AG08396 (cell line): ENCODE results near the gene SCTR.
A peak's percentile ranks its signal among the peaks of the same experiment; 100 is the strongest.

ENCODE experiments used
- DNase-seq: peaks from one replicate; pipeline ENCODE4 v3.0.0; 2012; ENCODE audit warnings: low spot score, mixed read lengths

Gene SCTR

GRCh38 chr2:119442850-119443249 is 81.4 kb downstream of the SCTR start:
- no peak for DNase-seq

GRCh38 chr2:119442226-119442619 is 82.1 kb downstream of the SCTR start:
- DNase-seq = no peak

GRCh38 chr2:119441376-119442225 is 82.7 kb downstream of the SCTR start:
- no peak for DNase-seq

GRCh38 chr2:119440873-119441272 is 83.4 kb downstream of the SCTR start:
- DNase-seq = no peak

GRCh38 chr2:119440501-119440870 is 83.8 kb downstream of the SCTR start:
- no peak for DNase-seq

GRCh38 chr2:119439574-119440500 is 84.4 kb downstream of the SCTR start:
- no peak for DNase-seq

- no peak for DNase-seq
Measured at GRCh38 chr2:119438726-119439284, 85.5 kb downstream of the SCTR start.

- DNase-seq = no peak
Measured at GRCh38 chr2:119438128-119438656, 86.1 kb downstream of the SCTR start.

GRCh38 chr2:119436993-119437772 is 87.1 kb downstream of the SCTR start:
- DNase-seq = no peak

GRCh38 chr2:119435953-119436297 is 88.4 kb downstream of the SCTR start:
- no peak for DNase-seq

- DNase-seq = no peak
Measured at GRCh38 chr2:119435081-119435952, 89.0 kb downstream of the SCTR start.

- DNase-seq = no peak
Measured at GRCh38 chr2:119434664-119435063, 89.6 kb downstream of the SCTR start.

GRCh38 chr2:119433636-119434327 is 90.5 kb downstream of the SCTR start:
- no peak for DNase-seq

- DNase-seq = no peak
Measured at GRCh38 chr2:119432851-119433522, 91.3 kb downstream of the SCTR start.

GRCh38 chr2:119431976-119432850 is 92.1 kb downstream of the SCTR start:
- DNase-seq = peak; percentile 49

- peak; percentile 84 for DNase-seq
Measured at GRCh38 chr2:119431155-119431975, 92.9 kb downstream of the SCTR start, which contains the start of gene TMEM37. TMEM37 (plus strand) TSS chr2:119431854; CDS start chr2:119431904, 50 bp downstream.

- no peak for DNase-seq
Measured at GRCh38 chr2:119430023-119430498, 94.2 kb downstream of the SCTR start.
